H1 (cell line): ENCODE results near the gene SLC4A9. TPM values are rescaled to one million over a fixed set of nuclear protein-coding genes. Genes with fewer than 3 reads are reported as not detected.

Experiments used
- polyA plus RNA-seq, 7 experiments: library from polyadenylated mRNA; depleted of rRNA in 3 of 7; stranded (reverse) in 5 of 7; unstranded in 2 of 7; fragments of >200 nt in 5 of 7; fragments of 200-250 nt in 2 of 7; gene quantifications; 1 replicate in 5 of 7; 2 replicates in 1 of 7; 4 replicates in 1 of 7; pipeline versions ENCODE4 v1.2.1 to v1.2.3, GENCODE V29; 2011 to 2013; ENCODE audit warnings: missing spikeins in 2 of 7, mixed read lengths in 2 of 7
- small RNA-seq: library from polyadenylated mRNA; stranded (forward); fragments of <200 nt; extraction: miRNeasy Mini kit (QIAGEN cat#:217004); gene quantifications from one replicate; pipeline ENCODE3, GENCODE V24; 2013; ENCODE audit not compliant: insufficient read depth
- total RNA-seq: library from RNA; stranded (reverse); fragmentation: NEBNext Ultra II Directional; extraction: Animal tissue kit (Norgen Biotek cat#: 25700); gene quantifications from 2 replicates; pipeline ENCODE4 v1.2.1, GENCODE V29; 2021

Gene SLC4A9
- total and polyA plus RNA-seq, 2 of the 8 experiments (the other 6 are each of a cell fraction or from before 2014, with no cell fraction given), result 0.15 to 0.28 TPM

Small RNA genes within 50 kb of the gene (small RNA-seq; reads per million reads assigned to genes)
- gene RNU4-14P, result not detected

Other genes with a start within 250 kb of the SLC4A9 start
- gene PURA, start 246.1 kb upstream of the SLC4A9 start, total RNA-seq, result 2.1 and 2.3 TPM in 2 replicates
- gene PURA, start 246.1 kb upstream of the SLC4A9 start, polyA plus RNA-seq (2011; rRNA removed), result 0.58 and 0.98 TPM in 2 replicates
- gene IGIP, start 234.3 kb upstream of the SLC4A9 start, total RNA-seq, result 0.33 and 0.69 TPM in 2 replicates
- 0.14 and 0.32 TPM in 2 replicates for gene IGIP, start 234.3 kb upstream of the SLC4A9 start, polyA plus RNA-seq (2011; rRNA removed)
- 25.0 and 28.1 TPM in 2 replicates for gene CYSTM1, start 185.0 kb upstream of the SLC4A9 start, total RNA-seq
- 38.8 and 47.8 TPM in 2 replicates for gene CYSTM1, start 185.0 kb upstream of the SLC4A9 start, polyA plus RNA-seq (2011; rRNA removed)
- gene PFDN1, start 57.1 kb upstream of the SLC4A9 start, total RNA-seq, result 52.6 and 53.0 TPM in 2 replicates
- 71.7 and 89.6 TPM in 2 replicates for gene PFDN1, start 57.1 kb upstream of the SLC4A9 start, polyA plus RNA-seq (2011; rRNA removed)
- gene HBEGF, start 13.6 kb upstream of the SLC4A9 start, total RNA-seq, result 2.5 and 2.8 TPM in 2 replicates
- gene HBEGF, start 13.6 kb upstream of the SLC4A9 start, polyA plus RNA-seq (2011; rRNA removed), result 2.1 and 2.4 TPM in 2 replicates
- 101 and 108 TPM in 2 replicates for gene ANKHD1, start 41.6 kb downstream of the SLC4A9 start, total RNA-seq
- 52.0 and 69.9 TPM in 2 replicates for gene ANKHD1, start 41.6 kb downstream of the SLC4A9 start, polyA plus RNA-seq (2011; rRNA removed)
- gene EIF4EBP3, start 187.5 kb downstream of the SLC4A9 start, total RNA-seq, result 8.9 and 11.7 TPM in 2 replicates
- gene EIF4EBP3, start 187.5 kb downstream of the SLC4A9 start, polyA plus RNA-seq (2011; rRNA removed), result 11.0 and 11.1 TPM in 2 replicates
- gene SRA1, start 197.3 kb downstream of the SLC4A9 start, total RNA-seq, result 34.3 and 39.4 TPM in 2 replicates
- gene SRA1, start 197.3 kb downstream of the SLC4A9 start, polyA plus RNA-seq (2011; rRNA removed), result 26.0 and 27.4 TPM in 2 replicates
- gene APBB3, start 204.4 kb downstream of the SLC4A9 start, total RNA-seq, result 12.0 and 16.0 TPM in 2 replicates
- gene APBB3, start 204.4 kb downstream of the SLC4A9 start, polyA plus RNA-seq (2011; rRNA removed), result 21.9 and 30.0 TPM in 2 replicates
- 78.6 and 81.9 TPM in 2 replicates for gene SLC35A4, start 204.6 kb downstream of the SLC4A9 start, total RNA-seq
- 131 and 133 TPM in 2 replicates for gene SLC35A4, start 204.6 kb downstream of the SLC4A9 start, polyA plus RNA-seq (2011; rRNA removed)